Erythroblast (primary cell): Measurements from ENCODE around the gene SCAF4.
"Not testable (repeated sequence)": the region's sequence is repeated elsewhere in the genome, so short reads cannot be mapped to it uniquely, and the experiment has no call there.

Source experiments
- GATA1 ChIP-seq: IDR thresholded peaks from 2 replicates; pipeline ENCODE4 v1.6.1; 2011; ENCODE audit warnings: low read depth, mild to moderate bottlenecking, control low read depth, low read length, moderate library complexity
- POLR2A ChIP-seq: IDR thresholded peaks from 2 replicates; pipeline ENCODE4 v1.6.1; 2011; ENCODE audit warnings: mild to moderate bottlenecking, low read length

GRCh38 chr21:31631881-31632280 lies 100.0 kb downstream of the SCAF4 start:
- TF ChIP-seq POLR2A, GATA1: not testable (repeated sequence)
